Midbrain (tissue), 1 donor: ENCODE measurements around the gene ZNHIT6.
"Not testable (repeated sequence)": the region's sequence is repeated elsewhere in the genome, so short reads cannot be mapped to it uniquely, and the experiment has no call there.

Experiments
- DNase-seq: peaks from one replicate; lab custom pipeline; 2025; lab: John Stamatoyannopoulos, UW

The ZNHIT6 gene

DNA sequence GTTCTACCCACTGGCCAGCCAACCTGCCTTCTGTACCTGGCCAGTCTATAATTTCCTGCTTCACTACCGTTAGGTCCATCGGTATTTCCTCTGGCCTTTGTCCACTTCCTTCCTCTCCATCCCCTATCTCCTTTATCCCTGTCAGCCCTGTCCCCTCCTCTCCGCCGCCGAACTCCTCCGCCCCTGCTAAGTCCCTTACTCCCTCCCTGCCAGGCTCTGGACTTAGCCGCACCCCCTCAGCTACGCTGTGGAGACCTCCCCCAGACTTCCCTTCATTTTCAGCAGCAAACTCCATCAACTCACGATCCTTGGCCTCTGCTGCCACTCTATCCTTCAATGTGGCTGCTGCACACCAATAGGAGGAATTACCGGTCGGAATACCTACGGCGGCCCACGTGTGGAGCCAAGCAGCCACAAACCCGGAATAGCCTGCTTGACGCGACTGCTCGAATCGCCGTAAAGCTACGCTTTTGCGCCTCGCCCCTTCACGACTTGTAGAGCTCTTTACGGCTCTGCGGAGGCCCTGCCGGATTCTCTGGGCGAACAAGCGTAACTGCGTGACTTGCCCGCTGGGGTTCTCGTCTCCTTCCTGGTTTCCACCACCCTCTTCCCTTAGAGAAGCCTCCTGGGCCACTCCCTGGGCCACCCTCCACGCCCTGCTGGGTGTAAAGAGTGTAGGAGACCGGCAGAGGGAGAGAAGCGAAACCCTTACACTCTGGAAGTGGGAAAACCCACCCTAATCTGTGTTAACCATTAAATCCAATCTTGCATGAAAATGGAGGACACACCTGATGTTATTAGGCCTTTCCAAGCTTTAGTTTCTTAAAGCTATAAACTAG, at the start of gene ZNHIT6:
ZNHIT6 (minus strand) TSS at position 444 of the 839 bp plus-strand sequence; CDS start at position 295, 149 bp downstream.
- peak; percentile 87 for DNase-seq

- DNase-seq = no peak
Measured at GRCh38 chr1:85756864-85757263, 48.6 kb upstream of the ZNHIT6 start.

GRCh38 chr1:85748120-85748519, 39.9 kb upstream of the ZNHIT6 start:
- DNase-seq = no peak

DNA sequence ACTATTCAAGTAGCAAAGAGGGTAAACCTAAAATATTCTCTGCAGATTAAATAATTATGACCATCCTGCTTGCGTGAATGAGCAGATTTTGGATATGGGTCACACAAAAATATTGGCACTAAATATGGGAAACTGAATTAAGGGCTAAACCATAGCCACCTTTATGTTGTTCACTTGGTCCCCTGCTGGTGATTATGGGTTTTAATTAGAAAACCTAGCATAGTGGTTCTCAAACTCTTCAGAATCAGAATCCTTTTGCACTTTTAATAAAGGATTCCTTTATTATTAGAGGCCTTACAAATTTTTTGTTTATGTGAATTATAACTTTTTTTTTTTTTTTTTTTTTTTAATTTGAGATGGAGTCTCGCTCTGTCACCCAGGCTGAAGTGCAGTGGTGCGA, 38.5 kb upstream of the ZNHIT6 start:
- DNase-seq = no peak

- DNase-seq = no peak
Measured at GRCh38 chr1:85743814-85744213, 35.6 kb upstream of the ZNHIT6 start.

DNA sequence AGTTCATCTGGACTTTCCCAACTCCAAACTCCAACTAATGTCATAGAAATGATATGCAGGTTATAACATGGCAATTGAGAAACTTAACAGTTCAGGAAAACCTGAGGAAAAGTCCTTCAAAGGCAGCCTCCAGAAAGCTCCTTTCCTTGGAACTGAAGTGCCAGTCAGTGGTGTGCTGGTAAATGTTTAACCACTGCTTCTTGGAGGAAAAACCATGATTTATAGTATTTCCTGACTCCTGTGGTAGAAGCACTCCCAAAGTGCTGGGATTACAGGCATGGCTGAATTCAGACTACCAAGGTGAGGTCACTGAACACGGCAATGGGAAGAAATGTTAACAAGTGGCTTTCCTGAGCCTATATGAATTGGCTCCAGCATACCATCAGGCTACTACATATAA, 26.7 kb upstream of the ZNHIT6 start:
- no peak for DNase-seq

GRCh38 chr1:85718678-85719340, 10.6 kb upstream of the ZNHIT6 start:
- no peak for DNase-seq

DNA sequence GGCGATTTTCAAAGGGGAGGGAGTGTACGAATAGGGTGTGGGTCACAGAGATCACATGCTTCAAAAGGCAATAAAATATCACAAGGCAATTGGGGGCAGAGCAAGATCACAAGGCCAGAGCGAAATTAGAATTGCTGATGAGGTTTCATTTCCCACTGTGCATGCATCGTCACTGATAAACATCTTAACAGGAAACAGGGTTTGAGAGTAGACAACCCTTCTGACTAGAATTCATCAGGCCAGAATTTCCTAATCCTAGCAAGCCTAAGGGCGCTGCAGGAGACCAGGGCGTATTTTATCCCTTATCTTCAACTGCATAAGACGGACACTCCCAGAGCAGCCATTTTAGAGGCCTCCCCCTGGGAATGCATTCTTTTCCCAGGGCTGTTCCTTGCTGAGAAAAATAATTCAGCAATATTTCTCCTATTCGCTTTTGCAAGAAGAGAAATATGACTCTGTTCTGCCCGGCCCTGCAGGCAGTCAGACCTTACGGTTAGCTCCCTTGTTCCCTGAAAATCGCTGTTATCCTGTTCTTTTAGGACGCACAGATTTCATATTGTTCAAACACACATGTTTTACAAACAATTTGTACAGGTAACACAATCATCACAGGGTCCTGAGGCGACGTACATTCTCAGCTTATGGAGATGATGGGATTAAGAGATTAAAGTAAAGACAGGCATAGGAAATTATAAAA, 6.3 kb upstream of the ZNHIT6 start:
- DNase-seq = not testable (repeated sequence)

GRCh38 chr1:85708829-85709227, 595 bp upstream of the ZNHIT6 start:
- DNase-seq = no peak

DNA sequence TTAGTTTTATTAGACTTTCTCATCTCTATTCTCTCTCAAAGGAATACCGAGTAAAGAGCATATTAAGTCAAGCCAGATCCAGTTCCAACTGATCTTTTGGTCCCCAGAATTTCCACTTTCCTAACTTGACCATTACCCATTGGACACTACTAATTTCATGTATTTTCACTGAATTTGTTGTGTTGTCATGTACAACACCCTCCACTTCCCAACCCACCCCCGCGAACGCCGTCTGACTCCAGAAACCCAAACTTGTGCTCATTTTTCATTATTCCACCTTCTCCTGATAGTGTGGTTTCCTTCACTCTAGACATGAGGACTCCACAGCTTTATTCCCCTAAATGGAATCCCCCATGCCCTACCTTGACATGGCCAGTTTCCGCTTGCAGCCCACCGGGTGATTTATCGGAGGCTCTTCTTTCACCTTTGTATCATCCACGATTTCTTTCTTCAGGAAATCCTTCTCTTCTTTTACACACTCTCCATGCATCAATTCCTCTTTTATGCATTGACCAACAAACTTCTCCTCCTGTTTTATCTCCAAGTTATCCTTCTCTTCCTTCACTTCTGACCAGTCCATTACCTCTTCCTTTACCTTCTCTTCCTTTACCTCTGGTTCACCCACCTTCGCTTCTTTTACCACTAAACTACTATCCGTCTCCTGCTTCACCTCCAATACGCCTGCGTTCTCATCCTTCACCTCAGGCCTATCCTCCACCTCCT, 805 bp downstream of the ZNHIT6 start:
- DNase-seq = no peak

- DNase-seq = no peak
Measured at GRCh38 chr1:85705940-85706339, 2.3 kb downstream of the ZNHIT6 start.

DNA sequence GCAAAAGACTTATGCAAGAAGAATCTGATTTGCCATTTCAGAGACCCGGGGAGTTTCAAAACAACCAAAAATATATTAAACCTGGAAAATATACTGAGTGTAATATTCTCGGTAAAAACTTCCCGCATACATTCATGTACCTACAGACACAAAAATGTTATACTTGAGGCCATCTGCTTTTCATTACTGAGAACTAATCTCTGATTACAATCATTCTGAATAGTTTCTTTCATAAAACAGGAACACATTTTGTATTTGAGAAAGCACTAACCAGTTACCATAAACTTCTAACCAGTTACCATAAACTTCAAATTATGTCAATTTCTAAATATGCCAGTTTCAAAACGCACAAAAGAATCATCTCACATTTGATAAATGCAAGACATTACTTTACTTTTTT, 7.8 kb downstream of the ZNHIT6 start:
- DNase-seq = no peak

- DNase-seq = no peak
Measured at GRCh38 chr1:85697895-85698294, 10.3 kb downstream of the ZNHIT6 start.

- peak; percentile 9 for DNase-seq
Measured at GRCh38 chr1:85692730-85693314, 15.4 kb downstream of the ZNHIT6 start.

GRCh38 chr1:85689775-85690404, 18.3 kb downstream of the ZNHIT6 start:
- DNase-seq = no peak

- no peak for DNase-seq
Measured at GRCh38 chr1:85683292-85684025, 24.8 kb downstream of the ZNHIT6 start.

GRCh38 chr1:85681087-85681486, 27.1 kb downstream of the ZNHIT6 start:
- peak; percentile 31 for DNase-seq

GRCh38 chr1:85678193-85678592, 30.0 kb downstream of the ZNHIT6 start:
- DNase-seq = no peak

- no peak for DNase-seq
Measured at GRCh38 chr1:85677656-85678055, 30.6 kb downstream of the ZNHIT6 start.

- DNase-seq = no peak
Measured at GRCh38 chr1:85672031-85672660, 36.1 kb downstream of the ZNHIT6 start.
